Measurements from ENCODE around the gene PPFIA3.
"Not testable (repeated sequence)": the region's sequence is repeated elsewhere in the genome, so short reads cannot be mapped to it uniquely, and the experiment has no call there.

PPFIA3 gene

GRCh38 chr19:49118565-49119410 lies 556 bp upstream of the PPFIA3 start, which contains the start of gene C19orf73:
Gene C19orf73, minus strand, starts transcription at chr19:49119143. Its CDS starts 121 bp downstream, at chr19:49119022.
- peaks cover 28% of the 10 kb centered on the region for H3K4me1 ChIP-seq (ENCODE audit: control insufficient read depth, insufficient read depth, low read length)
- no peaks in the 10 kb centered on the region for H3K36me3 ChIP-seq (ENCODE audit: control insufficient read depth, insufficient read depth, low read length)
- H3K4me3 ChIP-seq (ENCODE audit: low read length), result peak within 1 kb of the TSS; percentile 5

DNA sequence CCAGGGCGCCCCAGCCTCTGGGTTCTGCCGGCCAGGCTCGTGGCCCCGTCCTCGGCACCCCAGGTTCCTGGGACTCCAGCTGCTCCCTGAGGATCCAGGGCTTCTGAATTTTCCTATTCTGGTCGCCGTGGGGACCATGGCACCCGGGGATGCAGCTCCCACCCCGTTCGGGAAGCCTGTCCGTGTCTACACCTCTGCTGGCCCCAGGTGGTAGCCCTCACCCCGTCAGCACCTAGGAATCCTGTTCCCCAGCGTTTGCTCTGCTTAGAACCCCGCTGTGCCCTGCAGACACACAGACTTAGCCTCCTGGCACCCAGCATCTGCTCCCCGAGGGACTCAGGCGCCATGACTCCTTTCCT lies 960 bp downstream of the PPFIA3 start:
- Histone ChIP-seq H3K4me1 (ENCODE audit: control insufficient read depth, insufficient read depth, low read length) (peaks cover 28% of the 10 kb centered on the region), H3K27me3 (ENCODE audit: control insufficient read depth, insufficient read depth, low read length) (peaks cover 8% of the 10 kb centered on the region), H3K9ac (ENCODE audit: low read length) (peak overlapping the region; percentile 31), H3K4me3 (ENCODE audit: low read length) (no peak overlapping the region), H3K9me3 (ENCODE audit: control insufficient read depth, low read length) (no peaks in the 10 kb centered on the region), H3K36me3 (ENCODE audit: control insufficient read depth, insufficient read depth, low read length) (no peaks in the 10 kb centered on the region)

More at GRCh38 chr19:49118565-49119410, 556 bp upstream of the PPFIA3 start, which contains the start of gene C19orf73:
- Histone ChIP-seq H3K9ac (ENCODE audit: low read length) (peak within 1 kb of the TSS; percentile 82), H3K9me3 (ENCODE audit: control insufficient read depth, low read length) (no peaks in the 10 kb centered on the region), H3K27me3 (ENCODE audit: control insufficient read depth, insufficient read depth, low read length) (peaks cover 8% of the 10 kb centered on the region)

DNA sequence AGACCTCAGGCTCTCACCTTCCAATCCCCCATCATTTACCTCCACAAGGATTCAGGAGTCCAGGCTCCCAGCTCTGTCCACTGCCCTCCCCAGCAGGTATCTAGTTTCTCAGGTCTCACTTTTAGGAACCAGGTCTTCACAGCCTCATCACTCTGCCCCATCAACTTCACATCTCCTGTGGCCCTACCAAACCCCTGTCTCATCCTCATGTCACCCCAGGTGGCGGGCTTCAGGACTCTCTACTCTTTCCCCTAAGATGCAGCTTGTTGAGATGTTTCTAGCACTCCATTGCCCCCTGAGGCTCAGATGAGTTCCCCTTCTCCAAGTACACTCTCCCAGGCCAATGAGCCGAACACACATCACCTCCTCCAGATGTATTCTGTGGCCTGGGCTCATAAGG lies 1.5 kb downstream of the PPFIA3 start:
- H3K27me3 ChIP-seq (ENCODE audit: control insufficient read depth, insufficient read depth, low read length), result peaks cover 8% of the 10 kb centered on the region
- H3K4me3 ChIP-seq (ENCODE audit: low read length), result no peak overlapping the region
- H3K36me3 ChIP-seq (ENCODE audit: control insufficient read depth, insufficient read depth, low read length), result no peaks in the 10 kb centered on the region
- H3K4me1 ChIP-seq (ENCODE audit: control insufficient read depth, insufficient read depth, low read length), result peaks cover 32% of the 10 kb centered on the region
- no peaks in the 10 kb centered on the region for H3K9me3 ChIP-seq (ENCODE audit: control insufficient read depth, low read length)
- H3K9ac ChIP-seq (ENCODE audit: low read length), result no peak overlapping the region

DNA sequence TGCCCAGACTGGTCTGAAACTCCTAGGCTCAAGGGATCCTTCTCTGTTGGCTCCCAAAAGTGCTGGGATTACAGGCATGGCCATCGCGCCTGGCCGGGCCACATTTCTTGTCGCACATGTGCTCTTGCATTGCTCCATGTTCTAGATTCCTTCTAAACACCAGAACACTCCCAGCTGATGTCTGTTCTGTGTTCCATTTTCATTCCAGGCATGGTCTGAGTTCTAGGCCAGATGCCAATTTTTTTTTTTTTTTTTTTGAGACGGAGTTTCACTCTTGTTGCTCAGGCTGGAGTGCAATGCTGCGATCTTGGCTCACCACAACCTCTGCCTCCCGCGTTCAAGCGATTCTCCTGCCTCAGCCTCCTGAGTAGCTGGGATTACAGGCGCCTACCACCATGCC lies 2.5 kb downstream of the PPFIA3 start:
- H3K9ac ChIP-seq (ENCODE audit: low read length); H3K36me3 ChIP-seq (ENCODE audit: control insufficient read depth, insufficient read depth, low read length); H3K9me3 ChIP-seq (ENCODE audit: control insufficient read depth, low read length); H3K4me3 ChIP-seq (ENCODE audit: low read length); H3K27me3 ChIP-seq (ENCODE audit: control insufficient read depth, insufficient read depth, low read length): not testable (repeated sequence)
- peaks cover 32% of the 10 kb centered on the region for H3K4me1 ChIP-seq (ENCODE audit: control insufficient read depth, insufficient read depth, low read length)

DNA sequence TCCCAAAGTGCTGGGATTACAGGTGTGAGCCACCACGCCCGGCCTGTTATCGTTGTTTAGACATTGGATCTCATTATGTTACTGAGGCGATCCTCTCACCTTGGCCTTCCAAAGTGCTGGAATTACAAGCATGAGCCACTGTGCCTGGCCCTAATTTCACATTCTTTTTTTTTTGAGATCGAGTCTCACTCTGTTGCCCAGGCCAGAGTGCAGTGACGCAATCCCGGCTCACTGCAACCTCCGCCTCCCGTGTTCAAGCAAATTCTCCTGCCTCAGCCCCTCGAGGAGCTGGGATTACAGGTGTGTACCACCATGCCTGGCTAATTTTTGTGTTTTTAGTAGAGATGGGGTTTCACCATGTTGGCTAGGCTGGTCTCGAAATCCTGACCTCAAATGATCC lies 3.9 kb downstream of the PPFIA3 start:
- H3K27me3 ChIP-seq (ENCODE audit: control insufficient read depth, insufficient read depth, low read length); H3K4me3 ChIP-seq (ENCODE audit: low read length); H3K9ac ChIP-seq (ENCODE audit: low read length); H3K9me3 ChIP-seq (ENCODE audit: control insufficient read depth, low read length); H3K36me3 ChIP-seq (ENCODE audit: control insufficient read depth, insufficient read depth, low read length): not testable (repeated sequence)
- peaks cover 31% of the 10 kb centered on the region for H3K4me1 ChIP-seq (ENCODE audit: control insufficient read depth, insufficient read depth, low read length)

- Histone ChIP-seq H3K36me3 (ENCODE audit: control insufficient read depth, insufficient read depth, low read length) (no peaks in the 10 kb centered on the region), H3K4me3 (ENCODE audit: low read length) (no peak overlapping the region), H3K4me1 (ENCODE audit: control insufficient read depth, insufficient read depth, low read length) (peaks cover 29% of the 10 kb centered on the region), H3K9me3 (ENCODE audit: control insufficient read depth, low read length) (no peaks in the 10 kb centered on the region), H3K9ac (ENCODE audit: low read length) (peak overlapping the region; percentile 37), H3K27me3 (ENCODE audit: control insufficient read depth, insufficient read depth, low read length) (peaks cover 7% of the 10 kb centered on the region)
These were observed 5.8 kb downstream of the PPFIA3 start for GRCh38 chr19:49125025-49125731.

DNA sequence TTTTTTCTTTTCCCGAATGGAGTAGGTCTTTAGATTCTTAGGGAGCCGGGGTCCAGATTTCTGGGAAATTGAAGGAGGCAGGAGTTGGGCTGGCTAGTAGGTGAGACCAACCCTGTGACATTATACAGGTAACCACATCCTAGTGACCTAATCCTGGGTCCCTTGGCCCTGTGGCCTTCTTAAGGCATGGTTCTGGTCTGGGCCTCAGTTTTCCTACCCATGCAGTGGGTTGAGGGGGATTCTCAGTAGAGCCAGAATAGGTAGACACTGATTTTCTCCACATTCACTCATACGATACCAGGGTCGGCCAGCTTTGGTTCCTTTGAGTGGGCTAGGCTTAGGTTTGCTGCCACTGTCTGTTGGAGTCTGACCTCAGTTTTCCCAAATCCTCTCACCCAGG lies 7.2 kb downstream of the PPFIA3 start:
- Histone ChIP-seq H3K4me3 (ENCODE audit: low read length) (no peak overlapping the region), H3K4me1 (ENCODE audit: control insufficient read depth, insufficient read depth, low read length) (peaks cover 25% of the 10 kb centered on the region), H3K27me3 (ENCODE audit: control insufficient read depth, insufficient read depth, low read length) (no peaks in the 10 kb centered on the region), H3K9ac (ENCODE audit: low read length) (no peak overlapping the region), H3K9me3 (ENCODE audit: control insufficient read depth, low read length) (no peaks in the 10 kb centered on the region), H3K36me3 (ENCODE audit: control insufficient read depth, insufficient read depth, low read length) (no peaks in the 10 kb centered on the region)

DNA sequence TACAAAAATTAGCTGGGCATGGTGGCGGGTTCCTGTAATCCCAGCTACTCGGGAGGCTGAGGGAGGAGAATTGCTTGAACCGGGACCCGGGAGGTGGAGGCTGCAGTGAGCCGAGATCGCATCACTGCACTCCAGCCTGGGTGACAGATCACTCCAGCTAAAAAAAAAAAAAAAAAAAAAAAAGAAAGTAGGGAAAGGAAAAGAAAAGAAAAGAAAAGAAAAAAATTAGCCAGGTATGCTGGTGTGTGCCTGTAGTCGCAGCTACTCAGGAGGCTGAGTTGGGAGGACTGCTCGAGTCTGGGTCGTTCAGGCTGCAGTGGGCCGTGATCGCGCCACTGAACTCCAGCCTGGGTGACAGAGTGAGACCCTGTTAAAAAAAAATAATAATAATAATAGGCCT lies 7.9 kb downstream of the PPFIA3 start:
- H3K36me3 ChIP-seq (ENCODE audit: control insufficient read depth, insufficient read depth, low read length); H3K9me3 ChIP-seq (ENCODE audit: control insufficient read depth, low read length); H3K9ac ChIP-seq (ENCODE audit: low read length); H3K27me3 ChIP-seq (ENCODE audit: control insufficient read depth, insufficient read depth, low read length); H3K4me3 ChIP-seq (ENCODE audit: low read length): not testable (repeated sequence)
- H3K4me1 ChIP-seq (ENCODE audit: control insufficient read depth, insufficient read depth, low read length), result peaks cover 25% of the 10 kb centered on the region

DNA sequence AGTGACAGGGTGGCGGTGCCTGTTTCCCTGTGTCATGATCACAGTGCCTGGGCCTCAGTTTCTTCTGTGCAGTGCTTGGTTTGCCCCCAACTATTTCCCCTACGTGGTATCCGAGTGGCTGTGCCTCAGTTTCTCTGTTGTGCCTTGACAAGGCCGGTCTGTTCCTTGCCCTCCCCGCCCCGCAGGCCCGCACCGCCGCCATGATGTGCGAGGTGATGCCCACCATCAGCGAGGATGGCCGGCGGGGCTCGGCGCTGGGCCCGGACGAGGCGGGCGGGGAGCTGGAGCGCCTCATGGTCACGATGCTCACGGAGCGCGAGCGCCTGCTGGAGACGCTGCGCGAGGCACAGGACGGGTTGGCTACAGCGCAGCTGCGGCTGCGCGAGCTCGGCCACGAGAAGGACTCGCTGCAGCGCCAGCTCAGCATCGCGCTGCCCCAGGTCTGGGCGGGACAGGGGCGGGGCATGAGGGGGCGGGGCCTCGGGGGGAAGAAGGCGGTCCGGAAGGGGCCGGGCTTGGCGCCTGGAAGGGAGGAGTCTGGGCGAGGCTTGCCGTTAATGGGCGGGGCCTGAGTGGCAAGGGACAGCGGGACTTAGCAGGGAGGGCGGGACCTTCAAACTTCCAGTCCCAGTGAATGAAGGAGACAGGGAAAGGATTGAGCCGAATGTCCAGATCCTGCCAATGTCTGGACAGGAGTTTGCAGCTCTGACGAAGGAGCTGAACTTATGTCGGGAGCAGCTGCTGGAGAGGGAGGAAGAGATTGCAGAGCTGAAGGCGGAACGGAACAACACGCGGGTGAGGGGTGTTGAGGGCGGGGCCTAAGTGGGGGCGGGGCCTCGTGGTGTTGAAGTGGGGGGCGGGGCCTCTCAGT lies 8.6 kb downstream of the PPFIA3 start:
- Histone ChIP-seq H3K4me3 (ENCODE audit: low read length) (no peak overlapping the region), H3K9ac (ENCODE audit: low read length) (no peak overlapping the region), H3K36me3 (ENCODE audit: control insufficient read depth, insufficient read depth, low read length) (no peaks in the 10 kb centered on the region), H3K4me1 (ENCODE audit: control insufficient read depth, insufficient read depth, low read length) (peaks cover 25% of the 10 kb centered on the region), H3K9me3 (ENCODE audit: control insufficient read depth, low read length) (no peaks in the 10 kb centered on the region), H3K27me3 (ENCODE audit: control insufficient read depth, insufficient read depth, low read length) (no peaks in the 10 kb centered on the region)

DNA sequence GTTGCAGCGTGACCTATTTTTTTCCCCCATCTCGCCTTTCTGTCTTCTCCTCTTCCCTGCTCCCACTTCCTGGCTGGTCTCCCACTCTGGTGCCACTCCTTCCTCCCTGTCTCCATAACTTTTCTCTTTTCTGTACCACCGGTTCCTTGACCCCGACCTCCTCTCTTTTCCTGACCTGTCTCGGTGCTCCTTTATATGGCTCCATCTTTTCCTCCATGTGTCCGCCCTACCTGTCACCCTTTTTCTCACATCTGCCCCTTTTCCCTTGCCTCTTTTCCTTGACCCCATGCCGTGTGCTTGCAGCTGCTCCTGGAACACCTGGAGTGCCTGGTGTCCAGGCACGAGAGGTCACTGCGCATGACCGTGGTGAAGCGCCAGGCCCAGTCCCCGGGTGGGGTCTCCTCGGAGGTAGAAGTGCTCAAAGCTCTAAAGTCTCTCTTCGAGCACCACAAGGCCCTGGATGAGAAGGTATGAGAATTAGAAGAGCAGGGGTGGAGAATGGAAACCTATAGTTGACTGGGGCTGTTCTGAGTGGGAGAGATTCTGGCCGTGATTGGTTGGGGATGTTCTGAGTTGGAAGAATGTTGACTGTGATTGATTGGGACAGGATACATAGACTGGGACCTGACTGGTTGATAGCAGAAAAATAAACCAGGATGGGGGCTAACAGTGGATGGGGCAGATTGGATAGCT lies 9.3 kb downstream of the PPFIA3 start:
- no peaks in the 10 kb centered on the region for H3K27me3 ChIP-seq (ENCODE audit: control insufficient read depth, insufficient read depth, low read length)
- H3K9me3 ChIP-seq (ENCODE audit: control insufficient read depth, low read length), result no peaks in the 10 kb centered on the region
- H3K36me3 ChIP-seq (ENCODE audit: control insufficient read depth, insufficient read depth, low read length), result no peaks in the 10 kb centered on the region
- no peak overlapping the region for H3K4me3 ChIP-seq (ENCODE audit: low read length)
- H3K4me1 ChIP-seq (ENCODE audit: control insufficient read depth, insufficient read depth, low read length), result peaks cover 32% of the 10 kb centered on the region
- no peak overlapping the region for H3K9ac ChIP-seq (ENCODE audit: low read length)

GRCh38 chr19:49129238-49129583 lies 9.9 kb downstream of the PPFIA3 start:
- Histone ChIP-seq H3K4me1 (ENCODE audit: control insufficient read depth, insufficient read depth, low read length) (peaks cover 38% of the 10 kb centered on the region), H3K27me3 (ENCODE audit: control insufficient read depth, insufficient read depth, low read length) (no peaks in the 10 kb centered on the region), H3K36me3 (ENCODE audit: control insufficient read depth, insufficient read depth, low read length) (no peaks in the 10 kb centered on the region), H3K4me3 (ENCODE audit: low read length) (no peak overlapping the region), H3K9me3 (ENCODE audit: control insufficient read depth, low read length) (no peaks in the 10 kb centered on the region), H3K9ac (ENCODE audit: low read length) (no peak overlapping the region)
